Heart right ventricle (tissue), 16 donors: ENCODE data around the gene ZNF565. TPM values are rescaled to one million over a fixed set of nuclear protein-coding genes. Genes with fewer than 3 reads are reported as not detected.

Experiments used
- ATAC-seq, 8 donors: fragments of 200-7000 bp; cut with Tn5 transposase; one replicate each; pipeline ENCODE4 v1.9.1; 2020; ENCODE audit warnings: mild to moderate bottlenecking in 8 of 8, moderate library complexity in 8 of 8, moderate number of reproducible peaks in 1 of 8
- DNase-seq, 2 donors: peaks; one replicate each; pipeline ENCODE4 v3.0.0-alpha.2; 2020
- H3K27ac ChIP-seq, 10 donors: fragments of 200-600 bp; sonication (generic) in 2 of 10; one replicate each; pipeline versions ENCODE4 v1.5.0 to v1.8.0; 2020 to 2022; ENCODE audit warnings: mild to moderate bottlenecking in 3 of 10
- H3K27me3 ChIP-seq, 7 donors: fragments of 200-600 bp; one replicate each; pipeline ENCODE4 v1.8.0; 2021 to 2022; ENCODE audit warnings: mild to moderate bottlenecking in 2 of 7
- H3K36me3 ChIP-seq, 9 donors: fragments of 200-600 bp; sonication (generic) in 1 of 9; one replicate each; pipeline versions ENCODE4 v1.5.0 to v1.8.0; 2020 to 2022; ENCODE audit warnings: mild to moderate bottlenecking in 2 of 9
- H3K4me1 ChIP-seq, 9 donors: fragments of 200-600 bp; sonication (generic) in 1 of 9; one replicate each; pipeline versions ENCODE4 v1.5.0 to v1.8.0; 2020 to 2022; ENCODE audit warnings: mild to moderate bottlenecking in 4 of 9
- H3K4me3 ChIP-seq, 10 donors: fragments of 200-600 bp; sonication (generic) in 2 of 10; one replicate each; pipeline versions ENCODE4 v1.5.0 to v1.8.0; 2020 to 2022; ENCODE audit warnings: mild to moderate bottlenecking in 7 of 10, moderate library complexity in 2 of 10
- H3K9me3 ChIP-seq, 11 donors: fragments of 200-600 bp in 10 of 11; sonication (generic) in 2 of 11; one replicate each; pipeline versions ENCODE4 v1.5.0 to v1.8.0; 2013 to 2022; ENCODE audit warnings: mild to moderate bottlenecking in 2 of 11, control low read depth in 1 of 11, moderate library complexity in 1 of 11
- WGBS, 2 donors: extraction: QIAGEN DNeasy Blood & Tissue Kit; methylation state at CpG; one replicate each; pipeline ENCODE4 v1.1.7; 2013; ENCODE audit warnings: inconsistent platforms in 1 of 2; 5-methylcytosine and 5-hydroxymethylcytosine counted together
- intact Hi-C, 10 donors: fragments of 100-400 bp; cut with DNase I; formaldehyde crosslinking; loops; one replicate each; pipeline versions ENCODE4 v1.11.1 to v1.14.2; 2022
- polyA plus RNA-seq, 2 donors: library from polyadenylated mRNA; stranded (reverse); fragments of 200-250 nt; gene quantifications; one replicate each; pipeline ENCODE4 v1.2.3, GENCODE V29; 2013
- total RNA-seq, 10 donors: library from RNA; stranded (reverse); fragmentation: NEBNext Ultra II Directional in 3 of 10; extraction: Animal tissue kit (Norgen Biotek cat#: 25700) in 3 of 10; gene quantifications; one replicate each; pipeline versions ENCODE4 v1.2.1 to v1.2.4, GENCODE V29; 2021 to 2023
- TF ChIP-seq, protein P1 (sequence below), 9 donors: fragments of 200-600 bp; sonication (generic) in 2 of 9; IDR thresholded peaks; one replicate each; pipeline versions ENCODE4 v1.5.0 to v1.8.0; 2021 to 2022; ENCODE audit warnings: antibody characterized with exemption in 9 of 9, mild to moderate bottlenecking in 5 of 9, moderate library complexity in 1 of 9
- donor health status: Arrhythmogenic right ventricular cardiomyopathy.
- donor health status: ischemic (EF 13 %, LVEDD 7.1; RV severe dilation, severe dysfunction).
- donor health status: healthy with polysubstance abuse.
- donor health status: DM: no; HTN: yes; CAD: no.
- donor health status: DM: no; HTN: no; CAD: no.
- donor health status: ischemic (EF 25% LVEDD 6.9; RV normal size, moderate dysfunction).
- donor health status: ischemic (EF 25% LVEDD 5.7; RV mildly dilated, moderate dysfunction).
- donor health status: healthy.
- donor health status: DM: yes; HTN: yes; CAD: no.
- donor health status: Ischemic cardiomyopathy.
- donor health status: ischemic (EF 35%, LVEDD 5.7; RV mildly dilated, moderate dysfunction).
- donor health status: nonischemic (EF 11% LVEDD 7.7; RV severe dilation, severe dysfunction).
- donor health status: DM: yes; HTN: yes; CAD: no.
- donor health status: PGD.
- donor health status: ischemic (EF 29% LVEDD 5.4; RV normal size, mild dysfunction).
- donor health status: nonischemic (EF 23%, LVEDD 6.1; RV moderate dilation, normal function).

The ZNF565 gene
- total and polyA plus RNA-seq, 12 donors, result 2.2 to 5.1 (median 3.5) TPM

DNA sequence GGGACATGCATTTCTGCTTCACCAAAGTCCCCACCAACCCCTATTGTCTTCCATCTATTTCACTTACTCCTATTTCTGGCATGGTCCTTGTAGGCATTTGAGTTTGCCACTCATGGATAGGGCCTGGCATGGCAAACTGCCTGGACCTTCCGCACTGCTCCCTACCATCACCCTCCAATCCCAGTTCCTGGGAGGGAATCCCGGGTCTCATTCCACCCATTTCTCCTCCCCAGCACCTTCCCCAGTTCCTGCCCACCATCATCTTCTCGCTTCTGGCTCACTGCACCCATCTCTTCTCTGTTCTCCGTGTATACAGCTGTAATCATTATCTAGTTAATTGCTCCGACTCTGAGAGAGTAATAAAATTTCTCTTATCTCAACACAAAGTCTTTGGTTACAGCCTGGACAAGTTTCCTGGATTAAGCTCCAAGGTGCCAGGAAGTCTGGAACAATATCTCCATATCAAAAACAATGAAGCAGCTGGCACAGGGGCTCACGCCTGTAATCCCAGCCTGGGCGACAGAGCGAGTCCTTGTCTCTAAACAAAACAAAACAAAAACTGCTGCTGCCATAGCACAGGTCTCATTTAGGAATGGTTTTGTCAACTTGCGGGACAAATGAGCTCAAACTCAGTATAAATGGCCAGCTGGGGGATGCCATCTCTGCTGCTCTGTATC is 45.2 kb downstream of the ZNF565 start:
- DNase-seq (peak; percentile 18 to 37), ATAC-seq (peak; percentile 41 to 79 (median 57))
- Histone ChIP-seq H3K27ac (peak overlapping the region; percentile 60 to 89 (median 74)), H3K9me3 (no peaks in the 10 kb centered on the region), H3K4me1 (peaks cover 0 to 28% (median 19%) of the 10 kb centered on the region in 9 donors), H3K4me3 (peak overlapping the region in 1 of 10 donors; percentile 1), H3K27me3 (no peaks in the 10 kb centered on the region), H3K36me3 (peaks cover 0 to 30% (median 0%) of the 10 kb centered on the region in 9 donors)
- TF ChIP-seq, protein P1, sequence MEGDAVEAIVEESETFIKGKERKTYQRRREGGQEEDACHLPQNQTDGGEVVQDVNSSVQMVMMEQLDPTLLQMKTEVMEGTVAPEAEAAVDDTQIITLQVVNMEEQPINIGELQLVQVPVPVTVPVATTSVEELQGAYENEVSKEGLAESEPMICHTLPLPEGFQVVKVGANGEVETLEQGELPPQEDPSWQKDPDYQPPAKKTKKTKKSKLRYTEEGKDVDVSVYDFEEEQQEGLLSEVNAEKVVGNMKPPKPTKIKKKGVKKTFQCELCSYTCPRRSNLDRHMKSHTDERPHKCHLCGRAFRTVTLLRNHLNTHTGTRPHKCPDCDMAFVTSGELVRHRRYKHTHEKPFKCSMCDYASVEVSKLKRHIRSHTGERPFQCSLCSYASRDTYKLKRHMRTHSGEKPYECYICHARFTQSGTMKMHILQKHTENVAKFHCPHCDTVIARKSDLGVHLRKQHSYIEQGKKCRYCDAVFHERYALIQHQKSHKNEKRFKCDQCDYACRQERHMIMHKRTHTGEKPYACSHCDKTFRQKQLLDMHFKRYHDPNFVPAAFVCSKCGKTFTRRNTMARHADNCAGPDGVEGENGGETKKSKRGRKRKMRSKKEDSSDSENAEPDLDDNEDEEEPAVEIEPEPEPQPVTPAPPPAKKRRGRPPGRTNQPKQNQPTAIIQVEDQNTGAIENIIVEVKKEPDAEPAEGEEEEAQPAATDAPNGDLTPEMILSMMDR (IDR thresholded peaks at IDR 0.05), result no peak
- 28 to 36% methylated on average over 9 of the region's 9 CpGs for WGBS, 2 donors
- intact Hi-C loops, result loop anchor here in 2 of 10 donors (1.0 to 5.0 kb wide), 2 partner anchors 29 to 107 kb away; partner anchors contain the start of gene CAPNS1 (in 1 of the 2)

DNA sequence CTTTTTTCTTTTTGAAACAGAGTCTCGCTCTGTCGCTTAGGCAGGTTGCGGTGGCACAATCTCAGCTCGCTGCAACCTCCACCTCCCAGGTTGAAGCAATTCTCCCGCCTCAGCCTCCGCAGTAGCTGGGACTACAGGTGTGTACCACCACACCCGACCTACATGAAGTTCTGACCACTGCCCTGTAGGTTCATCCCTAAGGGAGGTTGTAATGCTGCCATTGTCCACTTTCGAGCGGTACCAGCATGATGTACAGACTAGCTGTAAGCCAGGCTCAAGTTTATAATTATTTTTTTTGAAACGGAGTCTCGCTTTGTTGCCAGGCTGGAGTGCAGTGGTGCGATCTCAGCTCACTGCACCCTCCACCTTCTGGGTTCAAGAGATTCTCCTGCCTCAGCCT is 50.7 kb downstream of the ZNF565 start:
- Histone ChIP-seq H3K36me3 (peaks cover 0 to 48% (median 0%) of the 10 kb centered on the region in 9 donors), H3K4me3 (no peak overlapping the region), H3K27ac (no peak overlapping the region), H3K9me3 (no peaks in the 10 kb centered on the region), H3K4me1 (peaks cover 0 to 14% (median 7%) of the 10 kb centered on the region in 9 donors), H3K27me3 (no peaks in the 10 kb centered on the region)
- intact Hi-C loops, result no loop called here
- no peak for DNase-seq
- TF ChIP-seq, protein P1 (IDR thresholded peaks at IDR 0.05), result no peak
- no peak for ATAC-seq
- WGBS, 2 donors, result 92 to 97% methylated on average over 12 of the region's 12 CpGs

- Histone ChIP-seq H3K4me1 (peaks cover 0 to 36% (median 7%) of the 10 kb centered on the region in 9 donors), H3K9me3 (no peaks in the 10 kb centered on the region), H3K27me3 (no peaks in the 10 kb centered on the region), H3K27ac (peak overlapping the region in 7 of 10 donors; percentile 17 to 68 (median 41)), H3K36me3 (peaks cover 0 to 30% (median 0%) of the 10 kb centered on the region in 9 donors), H3K4me3 (no peak overlapping the region)
- ATAC-seq, result peak in 3 of 8 donors; percentile 34 to 51 (median 41)
- intact Hi-C loops, result no loop called here
- WGBS, 2 donors, result 42 to 61% methylated on average over 7 of the region's 7 CpGs
- DNase-seq, result no peak
- TF ChIP-seq, protein P1 (IDR thresholded peaks at IDR 0.05), result no peak
Measured at GRCh38 chr19:36160821-36161596, 53.5 kb downstream of the ZNF565 start.

DNA sequence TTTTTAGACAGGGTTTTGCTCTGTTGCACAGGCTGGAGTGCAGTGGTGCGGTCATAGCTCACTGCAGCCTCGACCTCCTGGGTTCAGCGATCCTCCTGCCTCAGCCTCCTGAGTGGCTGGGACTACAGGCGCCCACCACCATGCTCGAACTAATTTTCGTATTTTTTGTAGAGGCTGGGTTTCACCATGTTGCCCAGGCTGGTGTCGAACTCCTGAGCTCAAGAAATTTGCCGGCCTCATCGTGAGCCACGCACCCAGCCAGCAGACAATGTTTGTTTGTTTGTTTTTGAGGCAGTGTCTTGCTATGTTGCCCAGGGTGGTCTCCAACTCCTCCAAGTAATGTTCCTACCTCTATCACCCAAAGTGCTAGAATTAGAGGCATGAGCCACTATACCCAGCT is 61.3 kb downstream of the ZNF565 start:
- peak overlapping the region; percentile 3 to 94 (median 72) for H3K4me3 ChIP-seq
- peaks cover 0 to 32% (median 23%) of the 10 kb centered on the region in 9 donors for H3K36me3 ChIP-seq
- intact Hi-C loops, result no loop called here
- no peak for ATAC-seq
- H3K9me3 ChIP-seq, result no peaks in the 10 kb centered on the region
- no peak for DNase-seq
- H3K27ac ChIP-seq, result peak overlapping the region; percentile 92 to 100 (median 100)
- H3K4me1 ChIP-seq, result peaks cover 9 to 65% (median 27%) of the 10 kb centered on the region in 9 donors
- TF ChIP-seq, protein P1 (IDR thresholded peaks at IDR 0.05), result no peak
- H3K27me3 ChIP-seq, result no peaks in the 10 kb centered on the region
- WGBS, 2 donors, result 81 to 88% methylated on average over 10 of the region's 10 CpGs
